ENCODE results near the gene CCDC40. TPM values are rescaled to one million over a fixed set of nuclear protein-coding genes. Genes with fewer than 3 reads are reported as not detected.

Gene CCDC40
- total RNA-seq, 1 experiment from 2014 or later = 5.7 TPM

- peak; percentile 13 for DNase-seq (ENCODE audit: low read depth)
Measured at GRCh38 chr17:80021600-80021999, 14.8 kb upstream of the CCDC40 start.

- DNase-seq (ENCODE audit: low read depth) = no peak
Measured at GRCh38 chr17:80023481-80024205, 12.8 kb upstream of the CCDC40 start.

GRCh38 chr17:80024206-80024972 lies 12.1 kb upstream of the CCDC40 start:
- DNase-seq (ENCODE audit: low read depth) = no peak

GRCh38 chr17:80025140-80025539 lies 11.3 kb upstream of the CCDC40 start:
- DNase-seq (ENCODE audit: low read depth) = peak; percentile 95

GRCh38 chr17:80025796-80026195 lies 10.6 kb upstream of the CCDC40 start:
- peak; percentile 92 for DNase-seq (ENCODE audit: low read depth)

GRCh38 chr17:80026359-80027042 lies 9.9 kb upstream of the CCDC40 start:
- peak; percentile 20 for DNase-seq (ENCODE audit: low read depth)

GRCh38 chr17:80027043-80027435 lies 9.4 kb upstream of the CCDC40 start:
- no peak for DNase-seq (ENCODE audit: low read depth)

- no peak for DNase-seq (ENCODE audit: low read depth)
Measured at GRCh38 chr17:80028030-80028429, 8.4 kb upstream of the CCDC40 start.

GRCh38 chr17:80029258-80029974 lies 7.0 kb upstream of the CCDC40 start:
- peak; percentile 98 for DNase-seq (ENCODE audit: low read depth)

GRCh38 chr17:80030730-80031410 lies 5.6 kb upstream of the CCDC40 start:
- no peak for DNase-seq (ENCODE audit: low read depth)

- DNase-seq (ENCODE audit: low read depth) = no peak
Measured at GRCh38 chr17:80031691-80032430, 4.6 kb upstream of the CCDC40 start.

- DNase-seq (ENCODE audit: low read depth) = no peak
Measured at GRCh38 chr17:80032614-80033171, 3.7 kb upstream of the CCDC40 start.

GRCh38 chr17:80033840-80034239 lies 2.6 kb upstream of the CCDC40 start:
- DNase-seq (ENCODE audit: low read depth) = no peak

- DNase-seq (ENCODE audit: low read depth) = peak; percentile 43
Measured at GRCh38 chr17:80034791-80035686, 1.4 kb upstream of the CCDC40 start.

GRCh38 chr17:80035687-80035936 lies 830 bp upstream of the CCDC40 start, which contains the start of gene TBC1D16:
Gene TBC1D16, minus strand, starts transcription at chr17:80035872. Its CDS starts 22,325 bp downstream, at chr17:80013547.
- DNase-seq (ENCODE audit: low read depth) = no peak

- peak; percentile 22 for DNase-seq (ENCODE audit: low read depth)
Measured at GRCh38 chr17:80036715-80037477, 454 bp downstream of the CCDC40 start.

GRCh38 chr17:80043963-80044362 lies 7.5 kb downstream of the CCDC40 start:
- DNase-seq (ENCODE audit: low read depth) = no peak

- no peak for DNase-seq (ENCODE audit: low read depth)
Measured at GRCh38 chr17:80045703-80046102, 9.3 kb downstream of the CCDC40 start.
